Activated CD4-positive, alpha-beta T cell treated with anti-CD3 and anti-CD28 coated beads for 36 hours (primary cell): ENCODE results near the gene DDX10. TPM values are rescaled to one million over a fixed set of nuclear protein-coding genes. Genes with fewer than 3 reads are reported as not detected.

Experiments
- ATAC-seq: fragments of 200-7000 bp; cut with Tn5 transposase; one replicate; pipeline ENCODE4 v1.10.0; 2021; ENCODE audit warnings: mild to moderate bottlenecking, moderate library complexity
- CTCF ChIA-PET: fragments of 350-600 bp; sonication (Branson Sonifier 250); formaldehyde crosslinking; loops from one replicate; lab custom pipeline; 2021; ENCODE audit warnings: antibody characterized with exemption; lab: Charles Lee
- POLR2A ChIA-PET: fragments of 350-600 bp; sonication (Branson Sonifier 250); formaldehyde crosslinking; loops from one replicate; lab custom pipeline; 2021; ENCODE audit warnings: antibody characterized with exemption, inconsistent platforms; lab: Charles Lee
- DNase-seq: peaks from one replicate; pipeline ENCODE4 v3.0.0-alpha.2; 2020
- H3K27ac Mint-ChIP-seq: one replicate; pipeline ENCODE4 v1.8.0; 2021; ENCODE audit warnings: mixed read lengths
- H3K27me3 Mint-ChIP-seq: one replicate; pipeline ENCODE4 v1.8.0; 2021; ENCODE audit warnings: mixed read lengths
- H3K36me3 Mint-ChIP-seq: one replicate; pipeline ENCODE4 v1.8.0; 2021; ENCODE audit warnings: low read depth, mixed read lengths
- H3K4me1 Mint-ChIP-seq: one replicate; pipeline ENCODE4 v1.8.0; 2021; ENCODE audit warnings: mixed read lengths
- H3K4me3 Mint-ChIP-seq: one replicate; pipeline ENCODE4 v1.8.0; 2021; ENCODE audit warnings: mild to moderate bottlenecking, moderate library complexity, mixed read lengths
- H3K9me3 Mint-ChIP-seq: one replicate; pipeline ENCODE4 v1.8.0; 2021; ENCODE audit warnings: low read depth, mixed read lengths
- intact Hi-C, 2 experiments: fragments of 100-400 bp; cut with DNase I in 1 of 2; cut with micrococcal nuclease in 1 of 2; formaldehyde crosslinking; loops; one replicate each; pipeline versions ENCODE4 v1.14.2 to v1.15.1; 2022 to 2024; cut with DNase I, micrococcal nuclease
- total RNA-seq, 2 experiments: library from RNA; stranded (reverse); gene quantifications; one replicate each; pipeline ENCODE4 v1.2.3, GENCODE V29; 2021

Gene DDX10
- total RNA-seq, 2 experiments from 2014 or later, result 45.8 to 50.9 TPM

GRCh38 chr11:108887436-108888238, 222.8 kb downstream of the DDX10 start:
- peaks cover 14% of the 10 kb centered on the region for H3K4me1 Mint-ChIP-seq
- no peaks in the 10 kb centered on the region for H3K9me3 Mint-ChIP-seq
- DNase-seq (no peak), ATAC-seq (no peak)
- H3K36me3 Mint-ChIP-seq, result peaks cover 3% of the 10 kb centered on the region
- H3K4me3 Mint-ChIP-seq, result no peak overlapping the region
- CTCF ChIA-PET, result no interaction called here
- POLR2A ChIA-PET, result no interaction called here
- H3K27me3 Mint-ChIP-seq, result no peaks in the 10 kb centered on the region
- no peak overlapping the region for H3K27ac Mint-ChIP-seq
- intact Hi-C loops, result no loop called here

DNA sequence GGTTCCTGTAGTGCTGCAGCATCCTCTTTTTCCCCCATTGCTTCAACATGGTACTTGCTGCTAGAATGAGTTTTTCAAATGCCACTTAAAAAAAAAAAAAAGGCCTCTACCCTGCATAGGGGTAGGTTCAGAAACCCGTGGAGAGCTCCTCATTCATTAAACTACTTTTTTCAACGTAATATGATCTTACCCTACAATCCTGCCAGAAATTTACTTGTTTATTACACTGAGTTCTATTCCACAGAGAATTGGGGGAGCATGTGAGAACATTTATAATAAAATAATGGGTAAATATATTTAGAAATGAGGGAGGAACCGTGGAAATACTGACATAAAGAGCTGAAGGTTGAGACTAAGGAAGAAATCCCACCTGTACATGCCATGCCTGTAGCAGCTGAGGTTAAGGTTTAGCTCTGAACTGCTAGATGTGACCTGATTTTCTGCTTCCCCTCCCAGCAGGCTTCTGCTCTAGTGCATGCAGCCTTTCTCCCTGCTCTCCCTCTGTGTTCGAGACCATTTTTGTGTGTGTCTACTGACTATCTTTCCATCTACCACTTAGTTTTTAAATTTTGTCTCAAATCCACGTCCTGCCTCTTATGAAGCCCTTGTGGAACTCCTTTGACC, 225.7 kb downstream of the DDX10 start:
- H3K4me1 Mint-ChIP-seq, result peaks cover 16% of the 10 kb centered on the region
- H3K9me3 Mint-ChIP-seq, result no peaks in the 10 kb centered on the region
- POLR2A ChIA-PET, result no interaction called here
- DNase-seq (no peak), ATAC-seq (no peak)
- no peaks in the 10 kb centered on the region for H3K27me3 Mint-ChIP-seq
- no peak overlapping the region for H3K4me3 Mint-ChIP-seq
- intact Hi-C loops, result no loop called here
- H3K36me3 Mint-ChIP-seq, result peaks cover 3% of the 10 kb centered on the region
- H3K27ac Mint-ChIP-seq, result no peak overlapping the region
- CTCF ChIA-PET, result no interaction called here

DNA sequence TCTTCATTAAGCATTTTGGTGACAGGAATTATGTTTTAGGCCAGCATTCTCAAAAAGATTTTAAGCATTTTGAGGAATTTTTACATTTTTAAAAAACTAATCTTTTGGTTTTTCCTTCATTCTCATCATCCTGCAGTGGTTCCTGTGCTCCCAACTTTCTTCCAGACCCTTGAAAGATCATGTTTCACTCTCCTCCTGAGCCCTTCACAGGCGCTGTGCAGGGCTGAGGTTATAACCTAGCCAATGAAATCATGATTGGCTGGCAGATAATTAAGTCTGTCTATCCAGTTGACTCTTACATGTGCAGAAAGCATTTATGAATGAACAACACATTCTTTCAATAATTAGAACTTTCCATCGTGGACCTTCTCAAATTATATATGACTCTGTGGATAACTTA, 226.3 kb downstream of the DDX10 start:
- ChIA-PET CTCF (no interaction called here), POLR2A (no interaction called here)
- H3K4me1 Mint-ChIP-seq, result peaks cover 16% of the 10 kb centered on the region
- intact Hi-C loops, result no loop called here
- H3K9me3 Mint-ChIP-seq, result no peaks in the 10 kb centered on the region
- no peak overlapping the region for H3K4me3 Mint-ChIP-seq
- peaks cover 7% of the 10 kb centered on the region for H3K36me3 Mint-ChIP-seq
- no peak for ATAC-seq
- no peak for DNase-seq
- no peak overlapping the region for H3K27ac Mint-ChIP-seq
- no peaks in the 10 kb centered on the region for H3K27me3 Mint-ChIP-seq

DNA sequence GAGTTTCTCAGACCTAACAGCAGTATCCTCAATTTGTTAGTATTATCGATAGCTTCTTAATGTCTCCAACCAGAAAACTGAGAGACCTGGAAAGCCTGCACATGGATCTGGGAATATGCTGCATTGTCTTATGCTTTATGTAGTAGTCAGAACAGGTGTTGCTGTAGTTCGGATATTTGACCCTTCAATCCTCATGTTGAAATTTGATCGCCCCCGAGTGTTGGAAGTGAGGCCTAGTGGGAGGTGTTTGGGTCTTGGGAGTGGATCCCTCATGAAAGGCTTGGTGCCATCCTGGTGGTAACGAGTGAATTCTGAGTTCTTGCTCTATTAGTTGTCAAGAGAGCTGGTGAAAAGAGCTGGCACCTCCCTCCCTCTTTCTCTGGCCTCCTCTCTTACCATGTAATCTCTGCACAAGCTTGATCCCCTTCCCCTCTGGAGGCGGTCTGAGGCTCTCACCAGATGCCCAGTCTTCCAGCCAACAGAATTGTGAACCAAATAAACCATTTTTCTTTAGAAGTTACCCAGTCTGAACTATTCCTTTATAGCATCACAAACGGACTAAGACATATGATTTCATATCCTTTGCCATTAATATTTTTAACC, 227.1 kb downstream of the DDX10 start:
- peaks cover 2% of the 10 kb centered on the region for H3K9me3 Mint-ChIP-seq
- no peak overlapping the region for H3K27ac Mint-ChIP-seq
- DNase-seq, result no peak
- CTCF ChIA-PET, result no interaction called here
- no peak overlapping the region for H3K4me3 Mint-ChIP-seq
- POLR2A ChIA-PET, result no interaction called here
- no peaks in the 10 kb centered on the region for H3K27me3 Mint-ChIP-seq
- intact Hi-C loops, result no loop called here
- ATAC-seq, result no peak
- peaks cover 11% of the 10 kb centered on the region for H3K4me1 Mint-ChIP-seq
- peaks cover 14% of the 10 kb centered on the region for H3K36me3 Mint-ChIP-seq

GRCh38 chr11:108895579-108896480, 231.0 kb downstream of the DDX10 start:
- CTCF ChIA-PET, result interaction anchor here (0.5 kb wide), 2 partner anchors 7 to 24 kb away, joined by 3 read pairs; no protein-coding TSS in a partner anchor
- Mint-ChIP-seq H3K4me1 (peaks cover 9% of the 10 kb centered on the region), H3K9me3 (peaks cover 5% of the 10 kb centered on the region), H3K36me3 (peaks cover 29% of the 10 kb centered on the region), H3K4me3 (no peak overlapping the region), H3K27me3 (no peaks in the 10 kb centered on the region), H3K27ac (no peak overlapping the region)
- ATAC-seq, result peak; percentile 51
- POLR2A ChIA-PET, result no interaction called here
- intact Hi-C loops, result no loop called here
- DNase-seq, result no peak

DNA sequence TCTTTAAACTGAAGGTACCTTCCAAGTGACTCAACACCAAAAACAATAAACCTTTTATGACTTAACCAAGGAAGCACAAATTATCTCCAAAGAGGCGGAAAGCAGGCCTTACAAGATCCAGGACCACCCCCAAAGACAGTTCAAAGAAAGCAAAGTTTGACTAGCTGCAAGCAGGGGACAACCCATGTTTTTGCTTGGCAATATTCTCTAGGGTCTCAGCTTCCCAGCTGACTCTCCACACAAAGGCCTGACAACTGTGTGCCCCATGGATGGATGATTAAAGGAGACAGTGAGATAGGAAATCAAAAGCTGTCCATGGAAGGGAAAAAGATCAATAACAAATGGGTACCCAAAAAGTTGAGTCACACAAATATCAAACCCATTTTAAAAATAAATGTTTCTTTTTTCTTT, 232.2 kb downstream of the DDX10 start:
- Mint-ChIP-seq H3K9me3 (peaks cover 5% of the 10 kb centered on the region), H3K4me3 (no peak overlapping the region), H3K27ac (no peak overlapping the region), H3K36me3 (peaks cover 25% of the 10 kb centered on the region), H3K27me3 (no peaks in the 10 kb centered on the region), H3K4me1 (peaks cover 9% of the 10 kb centered on the region)
- POLR2A ChIA-PET, result no interaction called here
- intact Hi-C loops, result no loop called here
- DNase-seq (no peak), ATAC-seq (no peak)
- CTCF ChIA-PET, result no interaction called here

GRCh38 chr11:108897916-108898315, 233.0 kb downstream of the DDX10 start:
- intact Hi-C loops, result no loop called here
- no peaks in the 10 kb centered on the region for H3K27me3 Mint-ChIP-seq
- ATAC-seq (no peak), DNase-seq (no peak)
- peaks cover 5% of the 10 kb centered on the region for H3K9me3 Mint-ChIP-seq
- H3K4me3 Mint-ChIP-seq, result no peak overlapping the region
- no peak overlapping the region for H3K27ac Mint-ChIP-seq
- ChIA-PET CTCF (interaction anchor here (0.7 kb wide), 1 partner anchor 27 kb away, joined by 3 read pairs; no protein-coding TSS in a partner anchor), POLR2A (no interaction called here)
- peaks cover 25% of the 10 kb centered on the region for H3K36me3 Mint-ChIP-seq
- peaks cover 9% of the 10 kb centered on the region for H3K4me1 Mint-ChIP-seq

DNA sequence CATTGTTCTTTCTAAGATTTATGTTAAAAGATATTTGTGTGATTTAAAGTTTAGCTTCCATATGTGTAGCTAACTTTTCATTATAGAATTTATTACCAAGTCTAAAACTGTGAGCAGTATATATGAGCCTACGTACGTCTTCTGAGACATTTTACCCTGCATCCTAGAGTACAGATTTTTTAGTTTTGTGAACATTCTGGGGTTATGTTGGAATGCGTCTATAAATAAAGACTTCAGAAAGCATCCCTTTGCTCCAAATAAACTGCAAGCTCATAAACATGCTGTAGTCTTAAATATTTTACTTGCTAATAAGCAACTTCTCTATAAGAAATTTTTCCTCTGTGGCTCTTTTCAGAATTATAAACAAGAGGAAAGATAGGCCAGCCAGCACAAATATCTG, 236.5 kb downstream of the DDX10 start:
- ChIA-PET CTCF (interaction anchor here (0.6 kb wide), 1 partner anchor 9 kb away, joined by 3 read pairs; no protein-coding TSS in a partner anchor), POLR2A (no interaction called here)
- DNase-seq (no peak), ATAC-seq (no peak)
- H3K27me3 Mint-ChIP-seq, result no peaks in the 10 kb centered on the region
- intact Hi-C loops, result no loop called here
- peaks cover 22% of the 10 kb centered on the region for H3K36me3 Mint-ChIP-seq
- H3K9me3 Mint-ChIP-seq, result peaks cover 5% of the 10 kb centered on the region
- peaks cover under 1% of the 10 kb centered on the region for H3K4me1 Mint-ChIP-seq
- no peak overlapping the region for H3K27ac Mint-ChIP-seq
- H3K4me3 Mint-ChIP-seq, result no peak overlapping the region

GRCh38 chr11:108902027-108902469, 237.2 kb downstream of the DDX10 start:
- no peak overlapping the region for H3K27ac Mint-ChIP-seq
- H3K36me3 Mint-ChIP-seq, result peaks cover 16% of the 10 kb centered on the region
- no peak for ATAC-seq
- H3K9me3 Mint-ChIP-seq, result peaks cover 3% of the 10 kb centered on the region
- CTCF ChIA-PET, result interaction anchor here (0.6 to 1.1 kb wide), 2 partner anchors 9 to 10 kb away, joined by 3 read pairs; no protein-coding TSS in a partner anchor
- POLR2A ChIA-PET, result no interaction called here
- H3K4me1 Mint-ChIP-seq, result no peaks in the 10 kb centered on the region
- H3K4me3 Mint-ChIP-seq, result no peak overlapping the region
- no peaks in the 10 kb centered on the region for H3K27me3 Mint-ChIP-seq
- no peak for DNase-seq
- intact Hi-C loops, result no loop called here

- intact Hi-C loops, result no loop called here
- Mint-ChIP-seq H3K27ac (no peak overlapping the region), H3K4me3 (no peak overlapping the region), H3K4me1 (no peaks in the 10 kb centered on the region), H3K27me3 (no peaks in the 10 kb centered on the region), H3K9me3 (no peaks in the 10 kb centered on the region), H3K36me3 (peaks cover 2% of the 10 kb centered on the region)
- POLR2A ChIA-PET, result no interaction called here
- CTCF ChIA-PET, result no interaction called here
- DNase-seq (no peak), ATAC-seq (no peak)
Observed at GRCh38 chr11:108904480-108904879, 239.6 kb downstream of the DDX10 start.

GRCh38 chr11:108906329-108906728, 241.5 kb downstream of the DDX10 start:
- ATAC-seq, result no peak
- H3K4me3 Mint-ChIP-seq, result no peak overlapping the region
- H3K36me3 Mint-ChIP-seq, result peaks cover 2% of the 10 kb centered on the region
- CTCF ChIA-PET, result no interaction called here
- DNase-seq, result no peak
- POLR2A ChIA-PET, result interaction anchor here (0.6 kb wide), 1 partner anchor 152 kb away, joined by 4 read pairs; no protein-coding TSS in a partner anchor
- no peaks in the 10 kb centered on the region for H3K9me3 Mint-ChIP-seq
- H3K27ac Mint-ChIP-seq, result no peak overlapping the region
- no peaks in the 10 kb centered on the region for H3K27me3 Mint-ChIP-seq
- intact Hi-C loops, result no loop called here
- no peaks in the 10 kb centered on the region for H3K4me1 Mint-ChIP-seq
